ENCODE results near the gene DYNC2I2.

GRCh38 chr9:128624566-128624965 lies 32.1 kb downstream of the DYNC2I2 start:
- TF ChIP-seq EZH2 (IDR thresholded peaks at IDR 0.05; ENCODE audit: insufficient read depth, poor library complexity, severe bottlenecking) (no peak), EZH2phosphoT487 (IDR thresholded peaks at IDR 0.05; ENCODE audit: insufficient read depth, low read depth) (no peak)
